GDM1 (cell line): ENCODE results near the gene NNAT.
"Not testable (repeated sequence)": the region's sequence is repeated elsewhere in the genome, so short reads cannot be mapped to it uniquely, and the experiment has no call there.

ENCODE experiments used
- DNase-seq: peaks from one replicate; lab custom pipeline; 2025; lab: John Stamatoyannopoulos, UW

NNAT gene

DNA sequence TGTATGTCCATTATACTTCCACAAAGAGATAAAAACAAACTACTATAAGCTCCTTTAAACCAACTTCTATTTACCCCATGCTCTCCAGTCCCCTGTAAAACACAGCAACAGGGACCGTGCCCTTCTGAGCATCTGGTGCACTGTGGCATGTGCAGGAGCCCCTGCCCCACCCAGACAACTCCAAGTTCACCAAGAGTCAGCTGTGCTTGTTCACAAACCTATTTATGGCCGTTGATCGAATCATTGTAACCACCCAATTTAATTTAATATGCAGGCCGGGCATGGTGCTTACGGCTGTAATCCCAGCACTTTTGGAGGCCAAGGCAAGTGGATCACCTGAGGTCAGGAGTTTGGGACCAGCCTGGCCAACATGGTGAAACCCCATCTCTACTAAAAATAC, 20.3 kb downstream of the NNAT start:
- no peak for DNase-seq

DNA sequence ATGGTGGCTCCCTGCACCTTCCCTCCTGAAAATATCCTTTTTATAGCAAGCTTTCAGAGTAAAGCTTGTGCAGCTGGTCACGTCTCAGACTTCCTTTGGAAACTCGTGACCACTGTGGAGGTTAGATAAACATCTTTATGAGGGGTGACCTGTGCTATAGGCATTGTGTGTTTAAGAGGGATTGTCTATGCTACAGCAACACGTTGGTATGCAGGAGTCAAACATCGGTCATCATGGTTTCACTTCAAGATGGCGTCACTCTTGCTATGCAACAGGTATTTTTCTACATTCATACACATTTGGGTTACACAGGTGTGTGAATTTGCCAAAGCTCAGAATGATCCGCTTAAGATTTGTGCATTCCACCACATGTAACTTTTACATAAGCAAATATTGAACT, 21.2 kb downstream of the NNAT start:
- DNase-seq = no peak

- DNase-seq = no peak
These were observed 22.8 kb downstream of the NNAT start for GRCh38 chr20:37543828-37544227.

DNA sequence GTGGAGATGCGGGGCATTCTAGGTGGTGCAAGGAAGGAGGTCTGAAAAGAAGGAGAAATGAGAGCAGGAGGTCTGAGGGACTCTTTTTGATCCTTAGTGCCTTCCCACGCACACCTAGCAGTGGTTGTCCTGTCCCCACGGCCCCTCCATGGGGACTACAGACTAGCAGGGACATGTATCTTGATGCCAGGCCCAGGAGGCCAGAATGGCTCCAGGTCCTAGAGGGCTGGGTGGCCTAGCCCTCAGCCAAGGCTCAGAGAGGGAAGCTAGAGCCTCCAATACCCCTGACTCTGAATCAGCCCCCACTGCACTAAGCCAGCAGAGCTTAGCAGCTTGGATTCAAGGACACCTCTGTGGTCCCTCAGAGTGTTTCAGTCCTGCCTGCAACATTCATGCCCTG, 23.3 kb downstream of the NNAT start:
- no peak for DNase-seq

- DNase-seq = no peak
These were observed 24.5 kb downstream of the NNAT start for GRCh38 chr20:37545516-37545915.

DNA sequence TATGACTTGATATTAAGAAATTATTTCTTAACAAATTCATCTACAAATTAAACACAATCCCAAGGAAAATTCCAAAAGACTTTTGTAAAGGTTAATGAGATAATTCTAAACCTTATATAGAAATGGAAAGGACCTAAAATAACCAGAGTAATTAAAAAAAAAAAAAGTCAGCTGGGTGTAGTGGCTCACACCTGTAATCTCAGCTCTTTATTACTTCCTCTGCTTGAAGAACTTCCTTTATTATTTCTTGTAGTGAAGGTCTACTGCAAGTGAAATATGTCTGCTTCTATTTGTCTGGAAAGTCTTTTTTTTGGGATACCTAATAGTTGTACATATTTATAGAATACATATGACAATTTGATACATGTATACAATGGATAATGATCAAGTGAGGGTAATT, 26.9 kb downstream of the NNAT start:
- DNase-seq = no peak

DNA sequence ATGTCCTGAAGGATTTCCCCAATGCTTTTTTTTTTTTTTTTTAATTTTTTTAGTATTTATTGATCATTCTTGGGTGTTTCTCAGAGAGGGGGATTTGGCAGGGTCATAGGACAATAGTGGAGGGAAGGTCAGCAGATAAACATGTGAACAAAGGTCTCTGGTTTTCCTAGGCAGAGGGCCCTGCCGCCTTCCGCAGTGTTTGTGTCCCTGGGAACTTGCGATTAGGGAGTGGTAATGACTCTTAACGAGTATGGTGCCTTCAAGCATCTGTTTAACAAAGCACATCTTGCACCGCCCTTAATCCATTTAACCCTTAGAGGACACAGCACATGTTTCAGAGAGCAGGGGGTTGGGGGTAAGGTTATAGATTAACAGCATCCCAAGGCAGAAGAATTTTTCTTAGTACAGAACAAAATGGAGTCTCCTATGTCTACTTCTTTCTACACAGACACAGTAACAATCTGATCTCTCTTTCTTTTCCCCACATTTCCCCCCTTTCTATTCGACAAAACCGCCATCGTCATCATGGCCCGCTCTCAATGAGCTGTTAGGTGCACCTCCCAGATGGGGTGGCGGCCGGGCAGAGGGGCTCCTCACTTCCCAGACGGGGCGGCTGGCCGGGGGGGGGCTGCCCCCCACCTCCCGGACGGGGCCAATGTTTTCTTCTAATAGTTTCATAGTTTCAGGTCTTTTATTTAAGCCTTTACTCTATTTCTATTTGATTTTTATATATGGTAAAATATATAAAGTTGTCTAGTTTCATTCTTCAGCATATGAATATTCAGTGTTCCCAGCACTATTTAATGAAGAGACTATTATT, 29.3 kb downstream of the NNAT start:
- DNase-seq = not testable (repeated sequence)

GRCh38 chr20:37551660-37552059, 30.6 kb downstream of the NNAT start:
- DNase-seq = not testable (repeated sequence)

GRCh38 chr20:37552415-37552814, 31.4 kb downstream of the NNAT start:
- no peak for DNase-seq

DNA sequence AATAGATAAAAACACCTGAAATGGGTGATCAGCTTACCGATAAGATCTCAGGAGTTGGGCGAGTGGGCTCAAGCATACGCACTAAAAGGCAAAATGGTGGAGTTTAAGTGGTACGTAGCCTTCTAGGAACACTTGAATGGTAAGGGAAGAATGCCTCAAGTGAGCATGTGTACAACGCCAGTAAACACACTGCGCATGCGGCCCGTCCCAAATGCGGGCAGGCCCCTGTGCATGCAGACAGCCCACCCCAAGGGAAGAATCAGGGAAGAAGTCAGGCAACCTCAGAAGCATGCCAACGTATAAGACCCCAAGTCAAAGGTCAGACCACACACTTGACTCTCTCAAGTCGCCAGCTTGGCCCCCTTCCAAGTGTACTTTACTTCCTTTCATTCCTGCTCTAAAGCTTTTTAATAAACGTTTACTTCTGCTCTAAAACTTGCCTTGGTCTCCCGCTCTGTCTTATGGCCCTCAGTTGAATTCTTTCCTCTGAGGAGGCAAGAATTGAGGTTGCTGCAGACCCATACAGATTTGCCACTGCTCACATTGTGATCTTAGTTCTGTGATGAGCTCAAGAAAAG, 33.8 kb downstream of the NNAT start:
- not testable (repeated sequence) for DNase-seq

GRCh38 chr20:37556538-37556937, 35.5 kb downstream of the NNAT start:
- no peak for DNase-seq

DNA sequence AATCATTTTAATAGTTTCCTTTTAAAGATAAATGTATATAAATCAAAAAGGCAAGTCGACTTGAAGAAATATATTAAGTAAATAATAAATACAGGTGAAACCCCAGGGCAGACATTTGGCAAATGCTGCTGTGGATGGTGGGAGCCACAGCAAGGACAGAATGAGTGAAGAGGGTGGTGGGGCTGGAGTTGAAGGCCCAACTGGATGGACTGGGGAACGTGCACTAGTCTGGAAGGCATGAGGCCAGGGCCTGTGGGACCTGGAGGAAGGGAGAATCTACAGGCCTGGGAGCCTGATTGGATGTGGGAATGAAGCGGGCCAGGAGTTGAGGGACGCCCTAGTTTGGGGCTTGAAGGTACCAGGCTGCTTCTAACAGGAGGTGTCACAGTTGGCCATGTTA, 37.3 kb downstream of the NNAT start:
- DNase-seq = no peak

DNA sequence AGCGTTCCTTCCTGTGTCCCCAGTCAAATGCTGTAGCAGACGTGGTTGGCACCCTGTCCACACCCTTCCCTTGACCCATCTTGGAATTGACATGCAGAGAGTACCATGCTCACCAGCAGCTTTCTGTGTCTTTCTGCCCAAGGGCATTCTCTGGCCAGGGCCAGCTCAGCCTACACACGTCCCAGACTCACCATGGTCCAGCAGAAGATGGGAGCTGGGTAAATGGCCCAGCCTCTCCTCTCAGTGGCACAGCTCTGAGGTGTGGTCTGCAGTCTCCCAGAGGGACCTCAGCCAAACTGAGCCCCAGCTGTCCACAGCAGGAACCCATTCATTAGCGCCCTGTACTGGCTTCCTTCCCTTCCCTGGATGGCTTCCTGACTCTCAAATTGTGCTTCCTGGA, 37.7 kb downstream of the NNAT start:
- no peak for DNase-seq

GRCh38 chr20:37559312-37560027, 38.4 kb downstream of the NNAT start:
- DNase-seq = no peak

GRCh38 chr20:37560629-37561028, 39.6 kb downstream of the NNAT start:
- no peak for DNase-seq

DNA sequence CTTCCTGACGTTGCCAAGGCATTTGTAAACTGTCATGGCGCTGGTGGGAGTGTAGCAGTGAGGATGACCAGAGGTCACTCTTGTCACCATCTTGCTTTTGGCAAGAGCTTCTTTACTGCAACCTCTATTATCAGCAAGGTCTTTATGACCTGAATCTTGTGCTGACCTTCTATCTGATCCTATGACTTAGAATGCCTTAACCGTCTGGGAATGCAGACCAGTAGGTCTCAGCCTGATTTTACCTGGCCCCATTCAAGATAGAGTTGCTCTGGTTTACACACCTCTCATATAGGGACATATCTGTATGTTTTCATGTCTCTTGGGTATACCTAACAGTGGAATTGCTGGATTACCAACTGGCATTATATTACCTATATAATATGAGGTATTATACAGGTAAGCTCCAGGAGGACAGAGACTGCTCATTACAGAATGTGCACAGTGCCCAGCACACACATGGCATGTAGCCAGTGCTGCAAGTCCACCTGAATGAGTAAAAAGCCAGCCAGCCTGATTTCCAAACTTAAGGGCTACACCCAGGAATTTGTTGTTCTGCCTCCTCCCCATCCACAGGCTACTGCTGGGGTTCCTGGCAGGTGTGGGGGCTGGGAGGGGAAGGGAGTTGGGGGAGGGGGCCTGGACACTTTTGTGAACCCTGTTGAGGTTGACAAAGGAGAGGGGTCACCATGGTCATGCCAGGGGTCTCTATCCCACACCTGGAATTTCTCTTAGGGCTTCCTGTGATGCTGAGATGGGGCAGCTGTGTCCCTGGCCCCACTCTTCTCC, 41.8 kb downstream of the NNAT start:
- no peak for DNase-seq

GRCh38 chr20:37564016-37564387, 43.0 kb downstream of the NNAT start:
- no peak for DNase-seq

DNA sequence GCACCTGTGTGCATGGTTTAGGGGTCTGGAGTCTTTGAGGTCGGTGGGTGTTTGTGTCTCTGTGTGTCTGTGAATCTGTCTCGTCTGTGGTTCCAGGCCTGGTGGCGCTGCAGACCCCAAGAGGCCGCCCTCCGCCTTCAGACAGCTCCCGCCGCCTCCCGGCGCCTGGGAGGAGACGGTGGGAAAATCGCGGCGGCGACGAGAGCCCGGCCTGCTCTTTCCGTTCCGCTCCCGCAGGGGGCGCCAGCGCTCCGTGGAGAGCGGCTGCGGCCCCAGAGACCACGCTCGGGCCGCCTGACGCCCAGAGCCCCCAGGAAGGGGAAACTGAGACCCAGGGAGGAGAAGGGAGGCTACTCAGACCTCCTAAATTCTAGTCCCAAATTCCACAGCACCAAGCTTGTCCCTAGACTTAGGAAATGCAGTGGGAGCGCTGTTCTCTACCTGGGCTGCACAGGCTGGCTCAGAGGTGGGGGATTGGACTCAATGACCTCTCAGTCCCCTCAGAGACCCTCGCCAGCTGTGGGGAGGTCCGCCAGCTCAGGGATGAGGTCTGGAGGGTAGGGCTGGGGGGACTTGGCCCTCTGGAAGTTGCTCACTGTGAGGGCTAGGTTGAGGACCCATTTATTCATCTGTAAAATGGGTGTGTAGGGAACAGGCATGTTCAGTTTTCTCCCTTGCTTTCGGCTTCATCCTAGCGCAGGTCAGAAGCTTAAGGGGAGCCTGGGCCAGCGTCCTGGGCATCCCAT, 43.5 kb downstream of the NNAT start:
- DNase-seq = no peak

DNA sequence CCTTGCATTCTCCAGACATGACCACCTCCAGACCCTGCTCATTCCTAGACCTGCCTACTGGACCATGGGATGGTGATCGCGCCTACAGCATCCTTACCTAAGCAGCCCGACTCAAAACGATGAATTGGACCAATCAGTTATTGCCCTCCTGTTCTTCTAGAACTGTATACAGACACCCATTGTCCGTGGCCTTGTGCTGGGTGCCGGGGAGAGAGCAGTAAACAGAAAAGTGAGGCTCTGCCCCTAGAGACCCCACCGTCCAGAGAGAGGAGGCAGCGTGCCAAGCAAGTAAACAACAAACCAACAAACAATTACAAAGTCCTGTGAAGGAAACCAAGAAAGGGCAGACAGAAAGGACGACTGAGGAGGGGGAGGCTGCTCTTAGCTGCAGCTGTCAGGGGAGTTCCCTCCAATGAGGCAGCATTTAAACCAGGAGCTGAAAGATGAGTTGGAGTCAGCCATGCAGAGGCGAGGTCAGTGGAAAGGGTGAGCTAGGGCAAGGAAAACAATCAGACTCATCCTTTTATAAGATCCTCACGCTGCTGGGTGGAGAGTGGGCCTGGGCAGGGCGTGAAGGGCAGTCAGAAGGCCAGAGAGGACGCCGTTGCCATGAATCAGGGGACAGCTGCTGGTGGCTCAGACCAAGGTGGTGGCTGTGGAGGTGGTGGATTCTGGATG, 44.2 kb downstream of the NNAT start:
- no peak for DNase-seq

- no peak for DNase-seq
These were observed 45.7 kb downstream of the NNAT start for GRCh38 chr20:37566590-37567330.

- DNase-seq = no peak
These were observed 46.2 kb downstream of the NNAT start for GRCh38 chr20:37567331-37567665.
